GM20000 (cell line): ENCODE results near the gene TET2.

Source experiments
- DNase-seq: peaks from one replicate; pipeline ENCODE4 v3.0.0; 2012; ENCODE audit warnings: low spot score
- TF ChIP-seq, protein P1 (sequence below): IDR thresholded peaks from 2 replicates; pipeline ENCODE4 v1.5.1; 2012; ENCODE audit warnings: mild to moderate bottlenecking, control low read depth; ENCODE audit errors: extremely low read depth, missing control alignments

Gene TET2

GRCh38 chr4:105306158-105306781, 159.6 kb downstream of the TET2 start:
- peak; percentile 69 for DNase-seq
- TF ChIP-seq, protein P1, sequence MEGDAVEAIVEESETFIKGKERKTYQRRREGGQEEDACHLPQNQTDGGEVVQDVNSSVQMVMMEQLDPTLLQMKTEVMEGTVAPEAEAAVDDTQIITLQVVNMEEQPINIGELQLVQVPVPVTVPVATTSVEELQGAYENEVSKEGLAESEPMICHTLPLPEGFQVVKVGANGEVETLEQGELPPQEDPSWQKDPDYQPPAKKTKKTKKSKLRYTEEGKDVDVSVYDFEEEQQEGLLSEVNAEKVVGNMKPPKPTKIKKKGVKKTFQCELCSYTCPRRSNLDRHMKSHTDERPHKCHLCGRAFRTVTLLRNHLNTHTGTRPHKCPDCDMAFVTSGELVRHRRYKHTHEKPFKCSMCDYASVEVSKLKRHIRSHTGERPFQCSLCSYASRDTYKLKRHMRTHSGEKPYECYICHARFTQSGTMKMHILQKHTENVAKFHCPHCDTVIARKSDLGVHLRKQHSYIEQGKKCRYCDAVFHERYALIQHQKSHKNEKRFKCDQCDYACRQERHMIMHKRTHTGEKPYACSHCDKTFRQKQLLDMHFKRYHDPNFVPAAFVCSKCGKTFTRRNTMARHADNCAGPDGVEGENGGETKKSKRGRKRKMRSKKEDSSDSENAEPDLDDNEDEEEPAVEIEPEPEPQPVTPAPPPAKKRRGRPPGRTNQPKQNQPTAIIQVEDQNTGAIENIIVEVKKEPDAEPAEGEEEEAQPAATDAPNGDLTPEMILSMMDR, result no peak

GRCh38 chr4:105306820-105307219, 160.1 kb downstream of the TET2 start:
- TF ChIP-seq, protein P1, result no peak
- no peak for DNase-seq

DNA sequence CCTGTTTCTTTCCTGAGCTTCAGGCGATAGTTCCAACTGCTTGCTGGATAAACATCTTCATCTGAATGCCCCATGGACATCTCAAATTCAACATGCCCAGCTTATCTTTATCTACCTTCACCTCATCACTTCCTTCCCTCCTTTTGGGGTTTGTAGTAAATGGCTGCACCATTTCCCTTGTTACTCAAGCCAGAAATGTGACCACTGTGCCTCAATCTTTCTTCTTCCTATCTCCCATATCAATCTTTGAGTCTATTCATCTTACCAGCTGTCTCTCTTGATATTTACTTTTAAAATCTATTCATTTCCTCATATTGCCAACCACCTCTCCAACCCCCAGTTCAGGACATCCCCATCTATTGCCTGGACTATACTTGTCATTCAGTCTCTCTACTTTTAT, 171.8 kb downstream of the TET2 start:
- DNase-seq, result no peak
- TF ChIP-seq, protein P1, result no peak

DNA sequence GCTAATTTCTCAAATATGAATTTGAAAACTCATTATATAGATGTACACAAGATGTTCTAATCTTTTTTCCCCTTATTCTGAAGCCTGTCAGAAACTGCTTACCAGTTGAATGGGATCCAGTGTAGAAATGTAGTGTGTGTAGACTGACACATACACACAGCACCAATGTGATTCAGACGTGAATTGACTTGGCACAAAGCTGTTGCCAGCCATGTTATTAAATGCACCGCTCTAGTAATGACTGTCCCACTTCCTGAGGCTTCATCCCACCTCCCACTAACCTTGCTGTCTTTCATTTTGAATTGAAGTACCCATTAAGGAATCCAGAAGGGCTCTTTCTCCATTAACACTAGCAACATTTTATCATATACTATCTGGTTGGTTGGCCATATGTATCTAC, 180.5 kb downstream of the TET2 start:
- no peak for DNase-seq
- TF ChIP-seq, protein P1, result no peak

GRCh38 chr4:105327956-105328355, 181.3 kb downstream of the TET2 start:
- no peak for DNase-seq
- TF ChIP-seq, protein P1, result no peak

DNA sequence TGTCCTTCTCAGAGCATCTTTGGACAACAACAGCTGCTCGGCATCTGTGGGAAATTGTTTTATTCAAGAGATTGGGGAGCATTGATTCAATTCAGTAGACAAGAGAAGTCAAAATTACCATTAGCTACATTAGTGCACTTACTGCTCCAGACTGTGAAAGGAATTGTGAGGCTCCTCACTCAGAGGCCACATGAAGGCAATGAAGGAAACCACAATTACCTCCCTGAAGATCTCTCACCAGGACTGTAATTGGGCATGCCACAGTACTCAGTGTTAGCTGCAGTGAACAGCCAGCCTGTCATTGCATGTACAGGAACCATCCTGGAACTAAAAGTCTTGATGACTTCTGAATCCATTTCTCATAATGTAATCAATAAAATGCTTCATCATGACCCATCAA, 182.4 kb downstream of the TET2 start:
- no peak for DNase-seq
- TF ChIP-seq, protein P1, result no peak
